Body of pancreas (tissue), 4 donors: ENCODE data around the gene EYA2. TPM values are rescaled to one million over a fixed set of nuclear protein-coding genes. Genes with fewer than 3 reads are reported as not detected.

Experiments used
- ATAC-seq: fragments of 150-250 bp; one replicate; pipeline ENCODE4 v1.9.1; 2016
- DNase-seq, 4 donors: peaks; one replicate each; pipeline ENCODE4 v3.0.0-alpha.2; 2019
- H3K27ac ChIP-seq, 4 donors: fragments of 200-600 bp; sonication (generic); 1 replicate in 3 of 4; 2 replicates in 1 of 4; pipeline versions ENCODE4 v1.5.1 to v1.6.1; 2016 to 2019; ENCODE audit warnings: mild to moderate bottlenecking in 1 of 4, mixed read lengths in 1 of 4, moderate library complexity in 1 of 4
- H3K27me3 ChIP-seq, 2 donors: fragments of 200-600 bp; sonication (generic); one replicate each; pipeline ENCODE4 v1.6.0; 2016; ENCODE audit warnings: mild to moderate bottlenecking in 1 of 2
- H3K36me3 ChIP-seq, 2 donors: fragments of 200-600 bp; sonication (generic); replicated peaks in 1 of 2; 2 replicates each; pipeline ENCODE4 v1.5.1; 2016; ENCODE audit warnings: low read depth in 2 of 2; ENCODE audit not compliant: insufficient read depth in 1 of 2
- H3K4me1 ChIP-seq: fragments of 200-600 bp; sonication (generic); one replicate; pipeline ENCODE4 v1.6.0; 2016
- H3K4me3 ChIP-seq, 2 donors: fragments of 200-600 bp; sonication (generic); 1 replicate in 1 of 2; 2 replicates in 1 of 2; pipeline ENCODE4 v1.5.1; 2016 to 2019
- H3K9me3 ChIP-seq, 3 donors: fragments of 200-600 bp; sonication (generic); 1 replicate in 2 of 3; 2 replicates in 1 of 3; pipeline ENCODE4 v1.5.1; 2016
- CTCF ChIP-seq, 7 experiments: fragments of 450-650 bp in 4 of 7; fragments of 200-600 bp in 3 of 7; sonication (generic) in 3 of 7; IDR thresholded peaks; one replicate each; pipeline ENCODE4 v1.5.1; 2016 to 2019; ENCODE audit warnings: antibody characterized with exemption in 7 of 7
- POLR2A ChIP-seq, 3 donors: fragments of 450-650 bp; IDR thresholded peaks; one replicate each; pipeline ENCODE4 v1.6.1; 2016; ENCODE audit warnings: antibody characterized with exemption in 3 of 3, mild to moderate bottlenecking in 2 of 3
- WGBS, 2 donors: methylation state at CpG; one replicate each; pipeline ENCODE4 v1.1.5; 2017; 5-methylcytosine and 5-hydroxymethylcytosine counted together
- intact Hi-C: fragments of 100-400 bp; cut with DNase I; formaldehyde crosslinking; loops from one replicate; pipeline ENCODE4 v1.15.1; 2023
- total RNA-seq, 2 donors: library from RNA; depleted of rRNA; stranded (reverse); fragments of >200 nt; gene quantifications; one replicate each; pipeline ENCODE4 v1.1.0, GENCODE V29; 2016

The EYA2 gene
- total RNA-seq, 2 donors from 2014 or later = 0.52 to 3.6 TPM

DNA sequence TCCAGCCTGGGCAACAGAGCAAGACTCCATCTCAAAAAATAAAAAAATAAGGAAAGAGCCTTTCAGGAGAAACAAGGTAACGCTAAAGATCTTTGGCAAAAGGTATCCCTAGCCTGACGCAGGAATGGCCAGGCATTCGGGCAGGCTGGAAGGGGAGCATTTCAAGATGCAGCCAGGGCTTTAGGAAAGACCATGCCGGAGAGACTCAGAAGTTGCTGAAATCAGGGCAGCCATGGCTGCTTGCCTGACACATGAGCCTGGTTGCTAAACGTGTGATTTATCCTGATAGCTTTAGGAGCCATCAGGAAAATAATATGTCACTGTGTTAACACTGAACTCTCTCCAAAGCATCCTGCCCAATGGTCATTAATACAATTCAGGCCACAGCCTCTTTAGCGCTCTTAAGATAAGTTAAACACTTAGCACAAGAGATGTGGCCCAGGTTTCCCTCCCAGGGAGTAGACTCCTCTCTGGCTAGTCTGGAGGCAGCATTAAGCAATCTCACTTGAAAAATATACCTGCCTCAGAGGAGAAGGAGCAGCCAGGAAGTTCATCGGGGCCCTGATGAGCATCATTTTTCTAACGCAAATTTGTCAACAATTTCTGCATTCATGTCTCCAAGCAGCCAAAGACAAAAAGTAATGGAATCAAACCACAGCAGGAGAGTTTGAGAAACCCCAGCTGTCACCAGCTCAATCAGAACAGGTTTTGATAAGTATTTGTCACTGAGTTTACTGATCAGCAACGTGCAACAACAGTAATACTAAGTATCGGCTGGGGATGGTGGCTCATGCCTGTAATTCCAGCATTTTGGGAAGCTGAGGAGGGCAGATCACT, 261.9 kb downstream of the EYA2 start:
- TF ChIP-seq POLR2A (IDR thresholded peaks at IDR 0.05) = no peak
- TF ChIP-seq CTCF (IDR thresholded peaks at IDR 0.05) = no peak
- DNase-seq (no peak), ATAC-seq (no peak)
- Histone ChIP-seq H3K4me1 (no peaks in the 10 kb centered on the region), H3K36me3 (no peaks in the 10 kb centered on the region), H3K4me3 (no peak overlapping the region), H3K27me3 (no peaks in the 10 kb centered on the region), H3K9me3 (no peaks in the 10 kb centered on the region), H3K27ac (no peak overlapping the region)
- 57 to 69% methylated on average over 9 to 10 of the region's 10 CpGs for WGBS, 2 donors
- intact Hi-C loops = no loop called here

DNA sequence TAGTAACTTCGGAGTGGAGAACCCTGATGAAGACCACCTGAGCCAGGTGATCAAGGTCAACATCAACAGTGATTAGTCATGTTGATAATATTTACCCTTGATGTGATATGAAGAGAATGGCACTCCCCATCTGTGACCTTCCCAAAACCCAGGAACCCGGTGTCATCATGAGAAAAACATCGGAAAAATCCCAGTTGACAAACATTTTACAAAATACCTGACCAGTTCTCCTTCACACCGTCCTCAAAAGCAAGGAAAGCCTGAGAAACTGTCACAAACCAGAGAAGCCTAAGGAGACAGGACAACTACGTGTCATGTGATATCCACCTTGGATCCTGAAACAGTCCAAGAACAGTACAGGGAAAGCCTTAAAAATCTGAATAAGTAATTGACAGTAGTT, 264.5 kb downstream of the EYA2 start:
- Histone ChIP-seq H3K4me3 (no peak overlapping the region), H3K4me1 (no peaks in the 10 kb centered on the region), H3K27ac (no peak overlapping the region), H3K9me3 (no peaks in the 10 kb centered on the region), H3K36me3 (no peaks in the 10 kb centered on the region), H3K27me3 (no peaks in the 10 kb centered on the region)
- no peak for TF ChIP-seq POLR2A (IDR thresholded peaks at IDR 0.05)
- no peak for TF ChIP-seq CTCF (IDR thresholded peaks at IDR 0.05)
- DNase-seq (no peak), ATAC-seq (no peak)
- intact Hi-C loops = no loop called here
- WGBS, 2 donors = 44 to 59% methylated on average over 5 of the region's 5 CpGs

DNA sequence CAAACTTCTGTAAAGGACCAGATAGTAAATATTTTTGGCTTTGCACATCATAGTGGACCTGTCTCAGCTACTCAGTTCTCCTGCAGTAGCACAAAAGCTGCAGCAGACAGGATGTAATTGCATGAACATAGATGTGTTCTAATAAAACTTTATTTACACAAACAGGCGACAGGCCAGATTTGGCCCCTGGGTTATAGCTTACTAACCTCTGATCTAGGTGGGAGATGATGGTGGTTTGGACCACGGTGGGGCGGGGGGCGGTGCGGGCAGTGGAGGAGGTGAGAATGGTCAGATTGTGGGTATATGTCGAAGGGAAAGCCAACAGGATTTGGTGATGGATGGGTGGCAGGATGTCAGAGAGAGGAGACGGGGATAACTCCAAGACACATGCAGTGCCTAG, 265.6 kb downstream of the EYA2 start:
- H3K4me3 ChIP-seq = no peak overlapping the region
- WGBS, 2 donors = 79 to 86% methylated on average over 7 of the region's 7 CpGs
- no peaks in the 10 kb centered on the region for H3K9me3 ChIP-seq
- DNase-seq (no peak), ATAC-seq (no peak)
- H3K27ac ChIP-seq = no peak overlapping the region
- no peak for TF ChIP-seq CTCF (IDR thresholded peaks at IDR 0.05)
- no peak for TF ChIP-seq POLR2A (IDR thresholded peaks at IDR 0.05)
- intact Hi-C loops = no loop called here
- H3K27me3 ChIP-seq = no peaks in the 10 kb centered on the region
- H3K36me3 ChIP-seq = no peaks in the 10 kb centered on the region
- H3K4me1 ChIP-seq = no peaks in the 10 kb centered on the region

DNA sequence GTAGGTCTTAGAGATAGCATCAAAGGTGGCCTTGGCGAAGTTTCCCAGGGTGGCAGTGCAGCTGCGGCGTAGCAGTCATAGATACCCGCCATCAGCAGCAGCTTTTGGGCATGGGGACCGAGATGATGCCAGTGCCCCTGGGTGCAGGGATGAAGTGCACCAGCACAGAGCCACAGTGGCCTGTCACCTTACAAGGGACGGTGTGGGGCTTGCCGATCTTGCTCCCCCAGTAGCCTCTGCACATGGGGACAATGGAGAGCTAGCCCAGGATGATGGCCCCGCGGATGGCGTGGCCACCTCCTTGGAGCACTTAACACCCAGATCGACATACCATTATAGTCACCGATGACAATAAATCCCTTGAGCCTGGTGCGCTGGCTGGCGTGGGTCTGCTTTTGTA, 266.3 kb downstream of the EYA2 start:
- intact Hi-C loops = no loop called here
- no peaks in the 10 kb centered on the region for H3K36me3 ChIP-seq
- DNase-seq (no peak), ATAC-seq (no peak)
- H3K27ac ChIP-seq = no peak overlapping the region
- no peaks in the 10 kb centered on the region for H3K27me3 ChIP-seq
- no peak for TF ChIP-seq POLR2A (IDR thresholded peaks at IDR 0.05)
- no peak for TF ChIP-seq CTCF (IDR thresholded peaks at IDR 0.05)
- no peaks in the 10 kb centered on the region for H3K9me3 ChIP-seq
- H3K4me1 ChIP-seq = no peaks in the 10 kb centered on the region
- WGBS, 2 donors = 76 to 87% methylated on average over 9 to 14 of the region's 14 CpGs
- no peak overlapping the region for H3K4me3 ChIP-seq

GRCh38 chr20:47161411-47161810, 266.8 kb downstream of the EYA2 start:
- Histone ChIP-seq H3K9me3 (no peaks in the 10 kb centered on the region), H3K27me3 (no peaks in the 10 kb centered on the region), H3K36me3 (no peaks in the 10 kb centered on the region), H3K27ac (no peak overlapping the region), H3K4me3 (no peak overlapping the region), H3K4me1 (no peaks in the 10 kb centered on the region)
- ATAC-seq (no peak), DNase-seq (no peak)
- intact Hi-C loops = no loop called here
- 76 to 79% methylated on average over 3 to 10 of the region's 10 CpGs for WGBS, 2 donors
- TF ChIP-seq POLR2A (IDR thresholded peaks at IDR 0.05) (no peak), CTCF (IDR thresholded peaks at IDR 0.05) (no peak)
